HepG2 (cell line): ENCODE measurements around the gene ITGAE. TPM values are rescaled to one million over a fixed set of nuclear protein-coding genes. Genes with fewer than 3 reads are reported as not detected.

Experiments
- CHD4 ChIP-seq: fragments of 200-600 bp; sonication (generic); IDR thresholded peaks from 2 replicates; pipeline ENCODE4 v1.7.0; 2017; ENCODE audit warnings: mild to moderate bottlenecking, low read length, borderline replicate concordance
- MED13 ChIP-seq: sonication (generic); formaldehyde crosslinking; IDR thresholded peaks from 2 replicates; pipeline ENCODE4 v1.5.0; 2020; ENCODE audit warnings: missing genetic modification reagents
- MXD4 ChIP-seq: IDR thresholded peaks from 2 replicates; pipeline ENCODE4 v1.6.1; 2016; ENCODE audit warnings: mild to moderate bottlenecking, missing biosample characterization, missing genetic modification reagents
- NCOA1 ChIP-seq: sonication (generic); formaldehyde crosslinking; IDR thresholded peaks from 2 replicates; pipeline ENCODE4 v1.9.0; 2021; ENCODE audit warnings: missing genetic modification reagents
- PLRG1 ChIP-seq: fragments of 450-650 bp; conservative IDR thresholded peaks from 2 replicates; pipeline ENCODE4 v1.6.1; 2016
- SP4 ChIP-seq: sonication (generic); formaldehyde crosslinking; IDR thresholded peaks from 2 replicates; pipeline ENCODE4 v1.8.1; 2023; ENCODE audit warnings: mild to moderate bottlenecking, missing genetic modification reagents
- SPEN ChIP-seq: sonication (generic); formaldehyde crosslinking; IDR thresholded peaks from 2 replicates; pipeline ENCODE4 v1.5.1; 2020; ENCODE audit warnings: low read depth, mild to moderate bottlenecking, missing genetic modification reagents
- TBL1XR1 ChIP-seq: fragments of 150-350 bp; IDR thresholded peaks from 2 replicates; pipeline ENCODE4 v1.6.1; 2014; ENCODE audit warnings: borderline replicate concordance, low read length; ENCODE audit not compliant: partially characterized antibody
- XRCC5 ChIP-seq: fragments of 200-400 bp; formaldehyde crosslinking; optimal IDR thresholded peaks from 2 replicates; pipeline ENCODE3; 2017; ENCODE audit warnings: mild to moderate bottlenecking, low read length
- ZNF282 ChIP-seq: fragments of 450-650 bp; IDR thresholded peaks from 2 replicates; pipeline ENCODE4 v1.6.1; 2018; ENCODE audit not compliant: partially characterized antibody
- ZNF501 ChIP-seq: sonication (generic); formaldehyde crosslinking; IDR thresholded peaks from 2 replicates; pipeline ENCODE4 v1.5.1; 2020; ENCODE audit warnings: mild to moderate bottlenecking, moderate library complexity, missing genetic modification reagents
- ZNF776 ChIP-seq: sonication (generic); formaldehyde crosslinking; IDR thresholded peaks from 2 replicates; pipeline ENCODE4 v1.4.0; 2020; ENCODE audit warnings: mild to moderate bottlenecking, missing genetic modification reagents
- polyA plus RNA-seq, 8 experiments: library from polyadenylated mRNA; depleted of rRNA in 3 of 8; stranded (reverse) in 7 of 8; unstranded in 1 of 8; fragments of >200 nt; fragmentation: Illumina TruSeq in 4 of 8; extraction: Trizol in 4 of 8; gene quantifications; 2 replicates each; pipeline versions ENCODE4 v1.2.1 to v1.2.3, GENCODE V29; 2011 to 2016; ENCODE audit warnings: low read depth in 4 of 8, missing spikeins in 1 of 8, mixed read lengths in 1 of 8; ENCODE audit not compliant: insufficient read depth in 1 of 8
- total RNA-seq, 5 experiments: library from RNA; depleted of rRNA; stranded (reverse); fragments of >200 nt; fragmentation: Illumina TruSeq; extraction: Trizol; gene quantifications; 2 replicates each; pipeline ENCODE4 v1.2.3, GENCODE V29; 2016; ENCODE audit warnings: low read depth in 1 of 5
- TF ChIP-seq, protein P1 (sequence below): sonication (generic); formaldehyde crosslinking; IDR thresholded peaks from 2 replicates; pipeline ENCODE4 v1.4.0; 2020; ENCODE audit warnings: missing genetic modification reagents
- TF ChIP-seq, protein P2 (sequence below): sonication (generic); formaldehyde crosslinking; IDR thresholded peaks from 2 replicates; pipeline ENCODE4 v1.5.1; 2020; ENCODE audit warnings: missing genetic modification reagents, mild to moderate bottlenecking, borderline replicate concordance
- TF ChIP-seq, protein P3 (sequence below): sonication (generic); formaldehyde crosslinking; IDR thresholded peaks from 2 replicates; pipeline ENCODE4 v1.4.0; 2020; ENCODE audit warnings: mild to moderate bottlenecking, missing genetic modification reagents
- TF ChIP-seq, protein P4 (sequence below): sonication (generic); formaldehyde crosslinking; IDR thresholded peaks from 2 replicates; pipeline ENCODE4 v1.8.0; 2022; ENCODE audit warnings: missing genetic modification reagents, mild to moderate bottlenecking, inconsistent platforms, borderline replicate concordance
- TF ChIP-seq, protein P5 (sequence below): sonication (generic); formaldehyde crosslinking; IDR thresholded peaks from 2 replicates; pipeline ENCODE4 v1.5.1; 2020; ENCODE audit warnings: missing genetic modification reagents, mild to moderate bottlenecking, borderline replicate concordance
- TF ChIP-seq, protein P6 (sequence below): sonication (generic); formaldehyde crosslinking; IDR thresholded peaks from 2 replicates; pipeline ENCODE4 v1.5.0; 2020; ENCODE audit warnings: mild to moderate bottlenecking, missing genetic modification reagents

The ITGAE gene
- total and polyA plus RNA-seq, 2 of the 13 experiments (the other 11 are each of a cell fraction or from before 2014, with no cell fraction given), result 42.3 to 49.0 TPM

DNA sequence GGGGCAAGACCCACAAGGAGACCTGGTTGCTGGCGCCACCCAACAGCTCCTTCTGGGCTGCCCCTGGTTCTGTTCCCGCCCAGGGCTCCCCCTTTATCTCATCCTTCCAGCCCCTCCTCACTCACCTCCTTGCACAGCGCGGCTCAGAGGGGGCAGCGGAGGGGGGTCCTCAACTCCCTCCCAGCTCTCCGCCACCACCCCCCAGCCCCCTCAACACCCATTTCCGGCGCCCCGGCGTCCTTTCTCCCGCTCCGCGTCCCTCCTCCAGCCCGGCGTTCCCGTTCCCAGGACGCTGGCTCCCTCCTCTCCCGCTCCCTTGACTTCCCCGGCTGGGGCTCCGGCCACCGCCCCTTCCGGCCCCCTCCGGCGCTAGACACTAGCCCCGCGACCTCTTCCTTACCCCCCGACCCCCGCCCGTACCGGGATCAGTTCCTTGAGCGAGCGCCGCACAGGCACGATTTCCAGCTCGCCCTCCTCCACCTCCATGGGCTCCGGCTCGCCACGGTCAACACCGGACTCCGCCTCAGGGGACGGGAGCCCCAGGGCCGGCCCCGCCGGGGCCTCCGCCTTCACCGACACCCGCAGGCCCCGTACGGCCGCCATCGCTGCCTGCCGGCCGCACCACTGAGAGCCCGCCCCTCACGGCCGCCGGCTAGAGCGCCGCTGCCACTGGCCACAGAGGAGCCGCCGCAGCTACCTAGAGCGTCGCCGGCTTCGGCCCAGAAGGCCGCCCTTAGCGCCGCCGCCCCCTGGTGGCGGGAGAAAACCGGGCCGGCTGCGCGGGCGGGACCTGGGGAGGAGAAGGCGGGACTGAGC lies 44.8 kb upstream of the ITGAE start, which contains the start of gene NCBP3 (continued):
- TF ChIP-seq ZNF501 (CRISPR knock-in tag) (peak; percentile 98), MXD4 (peak; percentile 42; the same call in 1 of the 2 replicates), ZNF776 (CRISPR knock-in tag) (peak; percentile 52; the same call in 1 of the 2 replicates), MED13 (CRISPR knock-in tag) (peak; percentile 66; the same call in 1 of the 2 replicates), NCOA1 (CRISPR knock-in tag) (peak; percentile 64; the same call in 1 of the 2 replicates), CHD4 (no peak), SP4 (peak; percentile 97), ZNF282 (no peak), TBL1XR1 (peak; percentile 50), SPEN (CRISPR knock-in tag) (peak; percentile 95), XRCC5 (peak; percentile 99), PLRG1 (no peak)
- TF ChIP-seq, protein P1, sequence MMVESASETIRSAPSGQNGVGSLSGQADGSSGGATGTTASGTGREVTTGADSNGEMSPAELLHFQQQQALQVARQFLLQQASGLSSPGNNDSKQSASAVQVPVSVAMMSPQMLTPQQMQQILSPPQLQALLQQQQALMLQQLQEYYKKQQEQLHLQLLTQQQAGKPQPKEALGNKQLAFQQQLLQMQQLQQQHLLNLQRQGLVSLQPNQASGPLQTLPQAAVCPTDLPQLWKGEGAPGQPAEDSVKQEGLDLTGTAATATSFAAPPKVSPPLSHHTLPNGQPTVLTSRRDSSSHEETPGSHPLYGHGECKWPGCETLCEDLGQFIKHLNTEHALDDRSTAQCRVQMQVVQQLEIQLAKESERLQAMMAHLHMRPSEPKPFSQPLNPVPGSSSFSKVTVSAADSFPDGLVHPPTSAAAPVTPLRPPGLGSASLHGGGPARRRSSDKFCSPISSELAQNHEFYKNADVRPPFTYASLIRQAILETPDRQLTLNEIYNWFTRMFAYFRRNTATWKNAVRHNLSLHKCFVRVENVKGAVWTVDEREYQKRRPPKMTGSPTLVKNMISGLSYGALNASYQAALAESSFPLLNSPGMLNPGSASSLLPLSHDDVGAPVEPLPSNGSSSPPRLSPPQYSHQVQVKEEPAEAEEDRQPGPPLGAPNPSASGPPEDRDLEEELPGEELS, result 0 out of 2 replicates have a peak, but pooled peaks have one; percentile 18
- TF ChIP-seq, protein P2, sequence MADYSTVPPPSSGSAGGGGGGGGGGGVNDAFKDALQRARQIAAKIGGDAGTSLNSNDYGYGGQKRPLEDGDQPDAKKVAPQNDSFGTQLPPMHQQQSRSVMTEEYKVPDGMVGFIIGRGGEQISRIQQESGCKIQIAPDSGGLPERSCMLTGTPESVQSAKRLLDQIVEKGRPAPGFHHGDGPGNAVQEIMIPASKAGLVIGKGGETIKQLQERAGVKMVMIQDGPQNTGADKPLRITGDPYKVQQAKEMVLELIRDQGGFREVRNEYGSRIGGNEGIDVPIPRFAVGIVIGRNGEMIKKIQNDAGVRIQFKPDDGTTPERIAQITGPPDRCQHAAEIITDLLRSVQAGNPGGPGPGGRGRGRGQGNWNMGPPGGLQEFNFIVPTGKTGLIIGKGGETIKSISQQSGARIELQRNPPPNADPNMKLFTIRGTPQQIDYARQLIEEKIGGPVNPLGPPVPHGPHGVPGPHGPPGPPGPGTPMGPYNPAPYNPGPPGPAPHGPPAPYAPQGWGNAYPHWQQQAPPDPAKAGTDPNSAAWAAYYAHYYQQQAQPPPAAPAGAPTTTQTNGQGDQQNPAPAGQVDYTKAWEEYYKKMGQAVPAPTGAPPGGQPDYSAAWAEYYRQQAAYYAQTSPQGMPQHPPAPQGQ (CRISPR knock-in tag), result no peak; the same call in 1 of the 2 replicates
- TF ChIP-seq, protein P3, sequence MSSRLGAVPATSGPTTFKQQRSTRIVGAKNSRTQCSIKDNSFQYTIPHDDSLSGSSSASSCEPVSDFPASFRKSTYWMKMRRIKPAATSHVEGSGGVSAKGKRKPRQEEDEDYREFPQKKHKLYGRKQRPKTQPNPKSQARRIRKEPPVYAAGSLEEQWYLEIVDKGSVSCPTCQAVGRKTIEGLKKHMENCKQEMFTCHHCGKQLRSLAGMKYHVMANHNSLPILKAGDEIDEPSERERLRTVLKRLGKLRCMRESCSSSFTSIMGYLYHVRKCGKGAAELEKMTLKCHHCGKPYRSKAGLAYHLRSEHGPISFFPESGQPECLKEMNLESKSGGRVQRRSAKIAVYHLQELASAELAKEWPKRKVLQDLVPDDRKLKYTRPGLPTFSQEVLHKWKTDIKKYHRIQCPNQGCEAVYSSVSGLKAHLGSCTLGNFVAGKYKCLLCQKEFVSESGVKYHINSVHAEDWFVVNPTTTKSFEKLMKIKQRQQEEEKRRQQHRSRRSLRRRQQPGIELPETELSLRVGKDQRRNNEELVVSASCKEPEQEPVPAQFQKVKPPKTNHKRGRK, result no peak
- TF ChIP-seq, protein P4, sequence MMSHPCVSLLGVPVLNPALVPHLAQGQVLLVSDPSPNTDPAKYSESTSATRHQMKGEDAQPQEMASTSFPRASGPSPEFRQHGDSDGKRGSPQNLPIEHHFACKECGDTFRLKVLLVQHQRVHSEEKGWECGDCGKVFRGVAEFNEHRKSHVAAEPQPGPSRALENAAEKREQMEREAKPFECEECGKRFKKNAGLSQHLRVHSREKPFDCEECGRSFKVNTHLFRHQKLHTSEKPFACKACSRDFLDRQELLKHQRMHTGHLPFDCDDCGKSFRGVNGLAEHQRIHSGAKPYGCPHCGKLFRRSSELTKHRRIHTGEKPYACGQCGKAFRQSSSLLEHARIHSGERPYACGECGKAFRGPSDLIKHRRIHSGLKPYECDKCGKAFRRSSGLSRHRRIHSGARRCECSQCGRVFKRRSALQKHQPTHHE (CRISPR knock-in tag), result peak; percentile 85; the same call in 1 of the 2 replicates
- TF ChIP-seq, protein P5, sequence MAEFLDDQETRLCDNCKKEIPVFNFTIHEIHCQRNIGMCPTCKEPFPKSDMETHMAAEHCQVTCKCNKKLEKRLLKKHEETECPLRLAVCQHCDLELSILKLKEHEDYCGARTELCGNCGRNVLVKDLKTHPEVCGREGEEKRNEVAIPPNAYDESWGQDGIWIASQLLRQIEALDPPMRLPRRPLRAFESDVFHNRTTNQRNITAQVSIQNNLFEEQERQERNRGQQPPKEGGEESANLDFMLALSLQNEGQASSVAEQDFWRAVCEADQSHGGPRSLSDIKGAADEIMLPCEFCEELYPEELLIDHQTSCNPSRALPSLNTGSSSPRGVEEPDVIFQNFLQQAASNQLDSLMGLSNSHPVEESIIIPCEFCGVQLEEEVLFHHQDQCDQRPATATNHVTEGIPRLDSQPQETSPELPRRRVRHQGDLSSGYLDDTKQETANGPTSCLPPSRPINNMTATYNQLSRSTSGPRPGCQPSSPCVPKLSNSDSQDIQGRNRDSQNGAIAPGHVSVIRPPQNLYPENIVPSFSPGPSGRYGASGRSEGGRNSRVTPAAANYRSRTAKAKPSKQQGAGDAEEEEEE, result no peak
- TF ChIP-seq, protein P6, sequence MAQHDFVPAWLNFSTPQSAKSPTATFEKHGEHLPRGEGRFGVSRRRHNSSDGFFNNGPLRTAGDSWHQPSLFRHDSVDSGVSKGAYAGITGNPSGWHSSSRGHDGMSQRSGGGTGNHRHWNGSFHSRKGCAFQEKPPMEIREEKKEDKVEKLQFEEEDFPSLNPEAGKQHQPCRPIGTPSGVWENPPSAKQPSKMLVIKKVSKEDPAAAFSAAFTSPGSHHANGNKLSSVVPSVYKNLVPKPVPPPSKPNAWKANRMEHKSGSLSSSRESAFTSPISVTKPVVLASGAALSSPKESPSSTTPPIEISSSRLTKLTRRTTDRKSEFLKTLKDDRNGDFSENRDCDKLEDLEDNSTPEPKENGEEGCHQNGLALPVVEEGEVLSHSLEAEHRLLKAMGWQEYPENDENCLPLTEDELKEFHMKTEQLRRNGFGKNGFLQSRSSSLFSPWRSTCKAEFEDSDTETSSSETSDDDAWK (CRISPR knock-in tag), result no peak
